HS-5 (cell line): Measurements from ENCODE around the gene MUC6.

Experiments used
- DNase-seq: peaks from one replicate; pipeline ENCODE4 v3.0.0-alpha.2; 2012; ENCODE audit warnings: low read depth

Gene MUC6

GRCh38 chr11:1036303-1036923, at the start of gene MUC6:
TSS of gene MUC6 (minus strand) at chr11:1036718. CDS start at chr11:1036655, 63 bp downstream.
- DNase-seq: no peak

DNA sequence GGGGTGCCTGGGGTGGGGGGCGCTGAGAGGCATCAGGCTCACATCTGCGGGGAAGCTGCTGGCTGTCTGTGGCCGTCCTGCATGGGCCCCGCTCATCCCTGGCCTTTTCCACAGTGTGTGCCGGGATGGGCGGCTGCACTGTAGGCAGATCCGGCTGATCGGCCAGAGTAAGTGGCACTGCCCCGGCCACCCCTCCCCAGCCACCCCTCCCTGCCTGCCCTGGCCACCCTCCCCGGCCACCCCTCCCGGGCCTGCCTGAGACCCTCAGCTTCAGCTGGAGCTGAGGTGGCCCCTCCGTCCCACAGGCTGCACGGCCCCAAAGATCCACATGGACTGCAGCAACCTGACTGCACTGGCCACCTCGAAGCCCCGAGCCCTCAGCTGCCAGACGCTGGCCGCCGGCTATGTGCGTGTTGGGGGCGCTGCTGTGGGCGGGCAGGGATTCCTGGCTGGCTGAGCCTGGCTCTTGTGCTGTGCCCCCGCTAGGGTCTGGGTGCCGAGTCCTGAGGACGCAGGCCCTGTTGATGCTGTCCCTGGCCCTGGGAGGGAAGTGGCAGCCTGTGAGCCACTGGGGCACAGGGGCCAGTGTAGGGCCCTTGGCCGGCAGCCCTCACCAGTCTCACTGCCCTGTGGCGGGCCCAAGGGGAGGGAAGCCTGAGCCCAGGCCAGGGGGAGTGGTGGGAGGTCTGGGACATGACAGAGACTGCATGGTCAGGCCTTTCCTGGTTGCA, 49.1 kb upstream of the MUC6 start:
- DNase-seq: no peak

GRCh38 chr11:1084561-1085439, 48.3 kb upstream of the MUC6 start:
- no peak for DNase-seq

DNA sequence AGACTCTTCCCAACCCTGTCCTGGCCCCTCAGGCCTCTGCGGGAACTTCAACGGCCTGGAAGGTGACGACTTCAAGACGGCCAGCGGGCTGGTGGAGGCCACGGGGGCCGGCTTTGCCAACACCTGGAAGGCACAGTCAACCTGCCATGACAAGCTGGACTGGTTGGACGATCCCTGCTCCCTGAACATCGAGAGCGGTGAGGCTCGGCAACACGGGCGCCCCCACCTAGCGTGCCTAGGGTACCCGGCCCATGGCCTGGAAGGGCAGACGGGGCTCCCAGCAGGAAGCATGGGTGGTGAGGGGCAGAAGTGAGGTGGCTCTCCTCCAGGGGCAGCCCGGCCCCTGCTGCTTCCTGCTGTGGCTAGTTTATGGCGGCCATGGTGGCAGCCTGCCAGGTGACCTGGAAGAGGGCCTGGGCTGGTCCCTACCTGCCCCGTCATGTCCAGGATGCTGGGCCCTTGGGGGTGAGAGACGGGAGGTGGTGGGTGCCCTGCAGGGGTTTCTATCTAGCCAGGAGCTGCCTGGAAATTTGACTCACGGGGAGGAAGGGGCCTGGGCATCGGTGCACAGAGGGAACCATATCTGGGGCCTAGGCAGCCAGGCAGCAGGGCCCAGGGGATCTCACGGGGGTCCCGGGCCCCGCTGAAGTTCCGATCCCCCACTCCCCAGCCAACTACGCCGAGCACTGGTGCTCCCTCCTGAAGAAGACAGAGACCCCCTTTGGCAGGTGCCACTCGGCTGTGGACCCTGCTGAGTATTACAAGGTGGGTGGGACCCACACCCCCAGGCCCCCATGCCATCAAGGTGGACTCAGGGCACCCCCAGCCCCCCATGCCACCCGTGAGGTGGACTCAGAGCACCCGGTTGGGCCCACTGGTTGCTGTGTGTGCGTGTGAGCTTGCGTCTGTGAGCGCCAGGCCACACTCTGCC, 47.4 kb upstream of the MUC6 start:
- no peak for DNase-seq

DNA sequence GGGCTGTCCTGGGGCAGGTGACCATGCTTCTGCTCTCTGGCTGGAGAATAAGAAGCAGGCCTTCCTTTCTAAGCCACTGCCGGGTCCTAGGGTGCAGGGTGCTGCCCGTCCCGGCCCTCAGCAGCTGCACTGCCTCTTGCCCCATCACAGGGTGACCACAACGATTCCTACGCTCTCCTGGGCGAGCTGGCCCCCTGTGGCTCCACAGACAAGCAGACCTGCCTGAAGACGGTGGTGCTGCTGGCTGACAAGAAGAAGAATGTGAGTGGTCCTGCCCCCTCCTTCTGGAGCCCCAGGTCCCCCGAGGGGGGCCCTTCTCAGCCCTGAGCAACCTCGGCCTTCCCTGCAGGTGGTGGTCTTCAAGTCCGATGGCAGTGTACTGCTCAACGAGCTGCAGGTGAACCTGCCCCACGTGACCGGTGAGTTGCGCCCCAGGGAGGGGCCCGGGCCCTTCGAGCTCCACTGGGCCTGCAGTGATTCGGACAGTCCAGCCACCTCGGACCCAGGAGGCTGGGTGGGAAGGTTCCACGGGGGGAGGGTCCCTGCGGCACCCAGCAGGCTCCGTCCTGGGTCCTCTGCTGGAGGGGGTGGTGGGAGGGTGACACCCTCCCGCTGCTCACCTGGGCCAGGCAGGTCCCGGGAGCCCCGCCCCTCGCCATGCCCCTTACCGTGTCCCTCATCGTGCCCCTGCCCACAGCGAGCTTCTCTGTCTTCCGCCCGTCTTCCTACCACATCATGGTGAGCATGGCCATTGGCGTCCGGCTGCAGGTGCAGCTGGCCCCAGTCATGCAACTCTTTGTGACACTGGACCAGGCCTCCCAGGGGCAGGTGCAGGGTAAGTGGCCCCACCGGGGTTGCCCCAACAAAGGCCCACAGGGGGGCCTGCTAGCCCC, 46.5 kb upstream of the MUC6 start:
- no peak for DNase-seq

- DNase-seq: no peak
These were observed 45.8 kb upstream of the MUC6 start for GRCh38 chr11:1082346-1082727.

- DNase-seq: no peak
These were observed 45.2 kb upstream of the MUC6 start for GRCh38 chr11:1081601-1082311.

DNA sequence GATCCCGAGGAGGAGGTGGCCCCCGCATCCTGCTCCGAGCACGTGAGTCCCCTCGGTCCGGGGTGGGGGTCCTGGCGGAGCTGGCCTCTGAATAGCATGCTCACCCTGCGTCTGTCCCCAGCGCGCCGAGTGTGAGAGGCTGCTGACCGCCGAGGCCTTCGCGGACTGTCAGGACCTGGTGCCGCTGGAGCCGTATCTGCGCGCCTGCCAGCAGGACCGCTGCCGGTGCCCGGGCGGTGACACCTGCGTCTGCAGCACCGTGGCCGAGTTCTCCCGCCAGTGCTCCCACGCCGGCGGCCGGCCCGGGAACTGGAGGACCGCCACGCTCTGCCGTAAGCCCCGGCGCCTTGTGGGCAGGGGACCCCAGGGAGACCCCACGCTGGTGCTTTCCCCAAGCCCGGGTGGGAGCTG, 41.7 kb upstream of the MUC6 start:
- DNase-seq: no peak

DNA sequence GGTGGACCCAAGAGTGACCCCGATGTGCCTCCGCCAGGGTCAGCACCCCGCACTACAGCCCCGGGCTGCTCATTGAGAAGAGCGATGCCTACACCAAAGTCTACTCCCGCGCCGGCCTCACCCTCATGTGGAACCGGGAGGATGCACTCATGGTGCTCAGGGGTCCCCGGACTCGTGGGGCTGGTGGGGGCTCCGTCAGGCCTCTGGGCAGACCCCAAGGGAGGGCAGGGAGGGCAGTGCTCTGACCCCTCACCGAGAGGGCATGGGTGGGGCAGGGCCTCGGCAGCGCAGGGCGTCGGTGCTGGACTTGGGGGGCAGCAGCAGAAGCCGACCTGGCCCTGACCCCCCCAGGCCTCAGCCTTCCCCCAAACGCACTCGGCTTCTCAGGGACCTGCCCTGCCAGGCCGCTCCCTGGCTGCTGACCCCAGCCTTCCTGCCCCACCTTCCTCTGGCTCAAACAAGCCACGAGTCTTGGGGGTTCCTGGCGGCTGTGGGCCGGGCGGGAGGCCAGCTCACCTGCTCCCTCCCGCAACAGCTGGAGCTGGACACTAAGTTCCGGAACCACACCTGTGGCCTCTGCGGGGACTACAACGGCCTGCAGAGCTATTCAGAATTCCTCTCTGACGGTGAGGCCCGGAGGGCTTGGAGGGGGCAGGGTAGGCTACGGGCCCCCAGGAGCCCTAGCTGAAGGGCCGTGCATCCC, 41.0 kb upstream of the MUC6 start:
- DNase-seq: no peak

- no peak for DNase-seq
These were observed 40.5 kb upstream of the MUC6 start for GRCh38 chr11:1077033-1077416.

- DNase-seq: no peak
These were observed 39.6 kb upstream of the MUC6 start for GRCh38 chr11:1076061-1076665.

- no peak for DNase-seq
These were observed 38.9 kb upstream of the MUC6 start for GRCh38 chr11:1075341-1075911.

DNA sequence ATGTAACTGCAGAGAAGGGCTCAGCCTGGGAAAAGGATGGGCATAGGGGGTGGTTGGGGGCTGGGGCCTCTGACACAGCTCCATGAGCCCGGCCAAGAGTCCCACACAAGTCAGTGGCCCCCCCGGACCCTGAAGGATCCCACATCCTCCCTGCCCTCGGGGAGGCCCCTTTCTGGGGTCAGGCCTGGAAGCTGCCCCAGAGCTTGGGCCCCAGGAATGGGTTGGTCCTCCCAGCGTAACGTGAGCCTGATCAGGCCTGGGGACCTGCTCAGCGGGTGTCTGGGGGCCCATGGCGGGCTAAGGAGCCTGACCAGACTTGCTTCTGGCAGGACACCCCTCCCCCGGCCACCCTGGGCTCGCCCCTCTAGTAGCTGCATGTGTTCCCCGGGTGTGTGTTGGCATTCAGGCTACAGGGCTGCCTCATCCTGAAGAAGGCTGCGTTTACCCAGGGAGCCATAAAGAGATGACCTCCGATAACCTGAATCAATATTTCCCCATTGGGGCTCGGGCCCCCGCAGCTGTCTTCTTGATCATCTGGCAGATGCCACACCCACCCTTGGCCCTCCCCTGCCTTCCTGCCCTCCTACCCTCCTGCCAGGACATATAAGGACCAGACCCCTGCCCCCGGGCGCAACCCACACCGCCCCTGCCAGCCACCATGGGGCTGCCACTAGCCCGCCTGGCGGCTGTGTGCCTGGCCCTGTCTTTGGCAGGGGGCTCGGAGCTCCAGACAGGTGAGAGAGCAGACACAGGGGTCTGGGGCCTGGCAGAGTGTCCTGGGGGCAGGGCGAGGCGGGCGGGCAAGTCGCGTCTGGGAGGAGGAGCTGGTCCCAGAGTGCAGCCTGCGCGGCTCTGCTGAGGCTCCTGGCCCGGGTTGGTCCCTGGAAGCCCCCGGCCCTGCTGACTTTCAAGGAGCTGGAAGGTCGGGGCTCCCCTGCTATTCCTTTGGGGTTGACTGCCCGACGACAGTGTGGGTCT, 38.0 kb upstream of the MUC6 start, which contains the start of gene MUC2:
MUC2 (plus strand) TSS at position 631 of the 978 bp plus-strand sequence.
- DNase-seq: no peak

DNA sequence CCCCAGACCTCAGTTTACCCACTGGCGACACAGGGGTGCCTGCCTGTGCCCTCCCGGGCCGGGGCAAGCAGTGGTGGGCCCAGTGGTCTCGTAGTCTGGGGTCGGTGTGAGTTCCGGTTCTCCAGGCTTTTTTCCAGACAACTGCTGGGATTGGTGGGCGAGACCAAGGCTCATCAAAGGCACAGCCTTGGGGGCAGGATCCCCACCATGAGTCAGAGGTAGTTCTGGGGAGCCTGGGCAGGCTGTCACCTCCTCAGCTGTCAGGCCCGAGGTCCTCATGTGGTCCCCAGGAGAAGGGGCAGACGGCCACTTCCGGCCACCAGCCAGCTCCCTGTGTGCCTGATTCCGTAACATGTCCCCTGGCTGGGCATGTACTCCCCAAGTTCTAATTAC, 37.3 kb upstream of the MUC6 start:
- no peak for DNase-seq

GRCh38 chr11:1073261-1073724, 36.8 kb upstream of the MUC6 start:
- DNase-seq: no peak

DNA sequence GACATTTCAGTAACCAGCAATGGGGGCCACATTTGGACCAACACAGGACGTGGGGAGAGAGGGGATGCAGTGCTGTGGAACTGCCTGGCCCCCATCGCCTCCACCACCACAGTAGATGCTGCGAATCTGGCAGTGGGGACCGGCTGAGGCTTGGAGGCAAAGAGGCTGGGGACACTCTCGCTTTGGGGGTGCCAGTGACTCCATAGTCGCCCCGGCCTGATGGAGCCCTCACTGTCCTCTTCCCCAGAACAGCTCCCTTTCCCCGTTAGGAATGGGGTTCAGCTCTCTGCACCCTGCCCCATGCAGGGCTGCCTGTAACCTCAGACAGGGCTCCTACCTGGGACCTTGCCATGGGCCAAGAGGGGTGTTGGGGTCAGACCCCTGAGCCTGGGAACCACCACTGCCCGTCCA, 36.3 kb upstream of the MUC6 start:
- DNase-seq: no peak

DNA sequence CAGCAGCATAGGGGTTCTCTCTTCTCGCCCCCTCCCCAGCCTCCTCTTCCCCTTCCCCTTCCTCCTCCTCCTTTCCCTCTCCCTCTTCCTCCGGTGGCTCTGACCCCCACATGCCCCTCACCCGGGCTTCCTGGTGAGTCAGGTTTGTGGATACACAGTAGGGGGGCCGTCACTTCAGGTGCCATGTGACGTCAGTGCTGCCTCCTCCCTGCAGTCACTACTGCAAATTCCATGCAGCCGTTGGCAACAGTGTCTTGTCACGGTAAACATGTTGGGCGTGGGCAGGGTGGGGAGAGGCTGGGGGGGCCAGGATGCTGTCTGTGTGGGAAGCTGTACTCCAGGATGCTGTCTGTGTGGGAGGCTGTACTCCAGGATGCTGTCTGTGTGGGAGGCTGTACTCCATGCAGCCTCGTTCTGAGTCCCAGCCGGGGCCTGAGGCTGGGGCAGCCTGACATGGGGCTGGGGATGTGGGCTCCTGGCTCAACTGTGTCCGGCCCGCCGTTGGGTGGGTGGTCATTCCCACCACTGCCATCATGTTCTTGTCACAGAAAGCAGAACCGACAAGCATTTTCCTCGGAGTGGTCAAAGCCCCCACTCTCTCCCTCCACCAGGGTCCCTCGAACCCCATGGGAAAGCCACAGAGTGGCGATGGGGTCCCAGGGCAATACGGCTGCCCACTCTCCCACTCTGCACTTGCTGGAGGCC, 35.8 kb upstream of the MUC6 start:
- DNase-seq: no peak
